Left lung (tissue), 10 donors: ENCODE results near the gene ITCH. TPM values are rescaled to one million over a fixed set of nuclear protein-coding genes. Genes with fewer than 3 reads are reported as not detected.

Experiments used
- ATAC-seq: fragments of 200-7000 bp; cut with Tn5 transposase; one replicate; pipeline ENCODE4 v1.9.1; 2020; ENCODE audit warnings: moderate library complexity
- DNase-seq, 4 donors: peaks; one replicate each; pipeline ENCODE4 v3.0.0-alpha.2; 2013 to 2020
- H3K27ac ChIP-seq, 2 donors: fragments of 200-600 bp; sonication (generic) in 1 of 2; one replicate each; pipeline versions ENCODE4 v1.5.0 to v1.8.0; 2020 to 2021
- H3K27me3 ChIP-seq, 2 donors: fragments of 200-600 bp; sonication (generic) in 1 of 2; one replicate each; pipeline versions ENCODE4 v1.5.0 to v1.8.0; 2020 to 2021
- H3K36me3 ChIP-seq, 2 donors: fragments of 200-600 bp; sonication (generic) in 1 of 2; one replicate each; pipeline versions ENCODE4 v1.5.0 to v1.8.0; 2020 to 2021
- H3K4me1 ChIP-seq, 2 donors: fragments of 200-600 bp; one replicate each; pipeline ENCODE4 v1.8.0; 2021
- H3K4me3 ChIP-seq, 2 donors: fragments of 200-600 bp; sonication (generic) in 1 of 2; one replicate each; pipeline versions ENCODE4 v1.5.0 to v1.8.0; 2020 to 2021; ENCODE audit warnings: mild to moderate bottlenecking in 1 of 2
- H3K9me3 ChIP-seq, 2 donors: fragments of 200-600 bp; sonication (generic) in 1 of 2; one replicate each; pipeline versions ENCODE4 v1.5.0 to v1.8.0; 2020 to 2021
- CTCF ChIP-seq, 2 donors: fragments of 200-600 bp; sonication (generic) in 1 of 2; IDR thresholded peaks; one replicate each; pipeline versions ENCODE4 v1.5.0 to v1.8.0; 2021; ENCODE audit warnings: antibody characterized with exemption in 2 of 2
- intact Hi-C, 2 donors: fragments of 100-400 bp; cut with DNase I; formaldehyde crosslinking; loops; one replicate each; pipeline versions ENCODE4 v1.11.2 to v1.14.2; 2022
- polyA plus RNA-seq, 6 donors: library from polyadenylated mRNA; unstranded; fragments of 120-200 nt; gene quantifications; one replicate each; pipeline ENCODE4 v1.2.1, GENCODE V29; 2013; ENCODE audit not compliant: insufficient read length in 6 of 6
- total RNA-seq, 2 donors: library from RNA; stranded (reverse); fragmentation: NEBNext Ultra II Directional; extraction: Animal tissue kit (Norgen Biotek cat#: 25700); gene quantifications; one replicate each; pipeline ENCODE4 v1.2.1, GENCODE V29; 2021
- donor health status: DM: no; HTN: yes; CAD: no.
- donor health status: DM: no; HTN: no; CAD: no.

ITCH gene
- total and polyA plus RNA-seq, 8 donors: 36.2 to 59.6 (median 44.4) TPM

GRCh38 chr20:34452281-34452982, 89.4 kb downstream of the ITCH start:
- TF ChIP-seq CTCF (IDR thresholded peaks at IDR 0.05): no peak
- H3K36me3 ChIP-seq: peaks cover 0 to 88% of the 10 kb centered on the region in 2 donors
- H3K27ac ChIP-seq: no peak overlapping the region
- DNase-seq: no peak
- H3K27me3 ChIP-seq: no peaks in the 10 kb centered on the region
- no peak overlapping the region for H3K4me3 ChIP-seq
- no peaks in the 10 kb centered on the region for H3K9me3 ChIP-seq
- H3K4me1 ChIP-seq: no peaks in the 10 kb centered on the region
- ATAC-seq: no peak
- intact Hi-C loops: no loop called here

- no peak for TF ChIP-seq CTCF (IDR thresholded peaks at IDR 0.05)
- Histone ChIP-seq H3K9me3 (no peaks in the 10 kb centered on the region), H3K27ac (peak overlapping the region in 1 of 2 donors; percentile 3), H3K27me3 (no peaks in the 10 kb centered on the region), H3K4me3 (no peak overlapping the region), H3K36me3 (peaks cover 0 to 89% of the 10 kb centered on the region in 2 donors), H3K4me1 (no peaks in the 10 kb centered on the region)
- intact Hi-C loops: no loop called here
- no peak for DNase-seq
- ATAC-seq: no peak
Observed at GRCh38 chr20:34458631-34459030, 95.6 kb downstream of the ITCH start.

- no peak for TF ChIP-seq CTCF (IDR thresholded peaks at IDR 0.05)
- intact Hi-C loops: no loop called here
- DNase-seq: no peak
- Histone ChIP-seq H3K4me3 (no peak overlapping the region), H3K27ac (no peak overlapping the region), H3K36me3 (peaks cover 0 to 89% of the 10 kb centered on the region in 2 donors), H3K4me1 (no peaks in the 10 kb centered on the region), H3K9me3 (no peaks in the 10 kb centered on the region), H3K27me3 (no peaks in the 10 kb centered on the region)
- ATAC-seq: no peak
Observed at GRCh38 chr20:34459209-34459897, 96.3 kb downstream of the ITCH start.

DNA sequence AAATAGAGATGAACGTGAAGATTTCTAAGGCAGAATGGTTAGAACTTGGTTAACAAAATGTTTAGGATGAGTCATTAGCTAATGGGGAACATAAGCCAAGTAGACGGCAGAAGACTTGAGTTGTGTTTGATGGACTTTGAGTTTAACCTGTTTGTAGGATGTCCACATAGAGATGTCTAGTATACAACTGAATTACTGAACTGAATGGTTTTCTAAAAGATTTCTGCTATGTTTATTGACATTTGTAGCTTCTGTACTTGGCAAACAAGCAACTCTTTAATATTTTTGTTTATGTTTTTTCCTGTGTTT, 98.7 kb downstream of the ITCH start:
- H3K36me3 ChIP-seq: peaks cover 0 to 82% of the 10 kb centered on the region in 2 donors
- H3K4me1 ChIP-seq: no peaks in the 10 kb centered on the region
- intact Hi-C loops: no loop called here
- ATAC-seq (no peak), DNase-seq (no peak)
- H3K4me3 ChIP-seq: no peak overlapping the region
- no peaks in the 10 kb centered on the region for H3K9me3 ChIP-seq
- TF ChIP-seq CTCF (IDR thresholded peaks at IDR 0.05): no peak
- H3K27me3 ChIP-seq: no peaks in the 10 kb centered on the region
- H3K27ac ChIP-seq: no peak overlapping the region

- Histone ChIP-seq H3K36me3 (peaks cover 0 to 71% of the 10 kb centered on the region in 2 donors), H3K4me1 (peaks cover 11 to 13% of the 10 kb centered on the region in 2 donors), H3K27ac (no peak overlapping the region), H3K27me3 (no peaks in the 10 kb centered on the region), H3K9me3 (no peaks in the 10 kb centered on the region), H3K4me3 (no peak overlapping the region)
- DNase-seq (no peak), ATAC-seq (no peak)
- intact Hi-C loops: no loop called here
- TF ChIP-seq CTCF (IDR thresholded peaks at IDR 0.05): no peak
Observed at GRCh38 chr20:34468951-34469350, 105.9 kb downstream of the ITCH start.
